Spleen (tissue), 7 donors: ENCODE results near the gene FOXI2.

Experiments
- POLR2A ChIP-seq, 3 donors: fragments of 450-650 bp; IDR thresholded peaks; one replicate each; pipeline ENCODE4 v1.5.1; 2017; ENCODE audit warnings: antibody characterized with exemption in 3 of 3, mild to moderate bottlenecking in 1 of 3
- POLR2AphosphoS5 ChIP-seq, 3 donors: sonication (generic); formaldehyde crosslinking; IDR thresholded peaks; one replicate each; pipeline ENCODE4 v1.5.1; 2017; ENCODE audit warnings: antibody characterized with exemption in 3 of 3
- TF ChIP-seq, protein P1 (sequence below), 11 experiments: fragments of 200-600 bp in 7 of 11; fragments of 450-650 bp in 4 of 11; sonication (generic) in 4 of 11; IDR thresholded peaks in 8 of 11; conservative IDR thresholded peaks in 3 of 11; 1 replicate in 7 of 11; 2 replicates in 4 of 11; pipeline versions ENCODE4 v1.4.0 to v1.8.0; 2016 to 2021; ENCODE audit warnings: antibody characterized with exemption in 11 of 11, inconsistent platforms in 4 of 11, mild to moderate bottlenecking in 1 of 11
- donor health status: DM: no; HTN: no; CAD: no; lungs with moderate emphysema.
- donor health status: DM: no; HTN: no; CAD: no.
- donor health status: DM: no; HTN: no; CAD: no.

GRCh38 chr10:127757033-127757432 is 20.0 kb downstream of the FOXI2 start:
- no peak for TF ChIP-seq POLR2AphosphoS5 (IDR thresholded peaks at IDR 0.05)
- TF ChIP-seq, protein P1, sequence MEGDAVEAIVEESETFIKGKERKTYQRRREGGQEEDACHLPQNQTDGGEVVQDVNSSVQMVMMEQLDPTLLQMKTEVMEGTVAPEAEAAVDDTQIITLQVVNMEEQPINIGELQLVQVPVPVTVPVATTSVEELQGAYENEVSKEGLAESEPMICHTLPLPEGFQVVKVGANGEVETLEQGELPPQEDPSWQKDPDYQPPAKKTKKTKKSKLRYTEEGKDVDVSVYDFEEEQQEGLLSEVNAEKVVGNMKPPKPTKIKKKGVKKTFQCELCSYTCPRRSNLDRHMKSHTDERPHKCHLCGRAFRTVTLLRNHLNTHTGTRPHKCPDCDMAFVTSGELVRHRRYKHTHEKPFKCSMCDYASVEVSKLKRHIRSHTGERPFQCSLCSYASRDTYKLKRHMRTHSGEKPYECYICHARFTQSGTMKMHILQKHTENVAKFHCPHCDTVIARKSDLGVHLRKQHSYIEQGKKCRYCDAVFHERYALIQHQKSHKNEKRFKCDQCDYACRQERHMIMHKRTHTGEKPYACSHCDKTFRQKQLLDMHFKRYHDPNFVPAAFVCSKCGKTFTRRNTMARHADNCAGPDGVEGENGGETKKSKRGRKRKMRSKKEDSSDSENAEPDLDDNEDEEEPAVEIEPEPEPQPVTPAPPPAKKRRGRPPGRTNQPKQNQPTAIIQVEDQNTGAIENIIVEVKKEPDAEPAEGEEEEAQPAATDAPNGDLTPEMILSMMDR (IDR thresholded peaks at IDR 0.05 in 8 of 11, conservative IDR thresholded peaks at IDR 0.05 in 3 of 11), result no peak
- TF ChIP-seq POLR2A (IDR thresholded peaks at IDR 0.05), result no peak
